Effector CD8-positive, alpha-beta T cell (primary cell): ENCODE measurements around the gene EEFSEC.

Source experiments
- DNase-seq: peaks from one replicate; lab custom pipeline; 2025; lab: John Stamatoyannopoulos, UW

EEFSEC gene

GRCh38 chr3:128242818-128243601, 89.7 kb downstream of the EEFSEC start:
- DNase-seq = no peak

GRCh38 chr3:128243602-128244504, 90.6 kb downstream of the EEFSEC start:
- DNase-seq = no peak

GRCh38 chr3:128245460-128245859, 92.2 kb downstream of the EEFSEC start:
- no peak for DNase-seq

DNA sequence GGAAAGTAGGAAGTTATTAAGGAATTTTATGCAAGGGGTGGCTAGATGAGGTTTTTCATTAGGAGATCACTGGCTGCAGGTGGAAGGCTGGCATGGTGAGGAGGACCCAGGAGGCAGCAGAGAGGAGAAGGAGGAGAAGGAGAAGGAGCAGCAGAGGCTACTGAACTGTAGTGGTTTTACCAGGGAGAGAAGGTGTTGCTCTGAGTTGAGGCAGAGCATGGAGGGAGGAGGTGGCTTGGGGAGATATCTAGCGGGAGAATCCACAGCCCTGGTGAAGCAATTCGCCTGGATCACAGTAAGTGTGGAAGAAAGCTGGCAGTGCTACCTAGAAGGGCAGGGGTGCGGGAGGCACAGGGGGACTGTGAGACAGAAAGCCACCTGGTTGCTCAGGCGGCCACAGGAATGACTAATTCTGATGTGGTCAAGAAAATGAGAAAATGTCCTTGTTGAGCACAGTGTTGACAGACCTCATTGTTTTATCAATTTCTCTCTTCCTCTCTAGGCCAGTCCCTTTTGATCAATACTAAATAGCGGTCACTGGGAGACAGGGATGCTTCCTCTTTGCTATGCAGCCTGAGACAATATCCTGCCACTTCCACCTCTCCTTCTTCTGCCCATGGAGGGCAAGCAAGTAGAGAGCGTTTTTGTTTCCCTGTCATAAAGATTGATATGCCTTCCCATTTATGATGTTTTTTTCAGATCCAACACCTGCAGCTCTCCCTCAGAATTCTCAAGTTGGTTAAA, 94.6 kb downstream of the EEFSEC start:
- DNase-seq = no peak

GRCh38 chr3:128252083-128252482, 98.8 kb downstream of the EEFSEC start:
- no peak for DNase-seq

DNA sequence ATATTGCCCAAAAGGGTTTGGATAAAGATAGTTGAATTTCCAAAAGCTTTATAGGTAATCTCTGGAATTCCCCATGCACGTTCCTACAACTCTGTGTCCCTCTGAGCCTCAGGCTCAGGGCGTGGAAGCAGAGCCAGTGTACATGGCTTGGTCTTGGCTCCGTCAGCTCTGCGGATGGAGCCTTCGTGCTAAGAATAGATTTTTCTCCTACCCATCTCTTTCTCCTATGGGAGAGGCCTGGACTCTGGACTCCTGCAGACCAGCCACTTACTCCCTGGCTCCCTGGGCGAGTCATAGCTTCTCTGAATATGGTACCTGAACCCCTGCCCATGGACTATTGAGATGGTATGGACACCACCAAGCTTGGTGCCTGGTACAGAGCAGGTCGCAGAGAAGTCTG, 99.9 kb downstream of the EEFSEC start:
- no peak for DNase-seq

DNA sequence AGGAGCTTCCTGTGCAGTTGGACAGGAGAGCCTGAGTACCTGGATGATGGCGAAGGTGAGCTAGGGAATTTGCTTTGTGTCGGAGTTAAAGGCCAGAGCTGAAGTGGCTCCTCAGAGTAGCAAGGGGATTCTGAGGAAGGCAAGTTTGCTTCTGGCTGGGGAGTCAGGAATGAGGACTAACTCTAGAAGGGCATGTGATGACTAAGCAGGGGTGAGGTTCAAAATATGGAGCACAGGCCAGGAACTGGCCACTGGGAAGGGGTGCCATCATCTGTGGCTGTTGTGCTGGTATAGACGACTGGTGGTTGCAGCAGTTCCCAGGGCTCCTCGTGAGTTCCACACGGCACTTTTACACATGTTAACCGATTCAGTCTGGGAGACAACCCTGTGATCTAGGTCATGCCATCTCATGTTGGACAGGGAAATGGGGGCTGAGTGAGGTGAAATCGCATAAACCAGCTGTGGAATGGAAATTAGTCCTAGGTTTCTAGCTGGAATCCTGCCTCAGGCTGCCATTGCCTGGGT, 100.8 kb downstream of the EEFSEC start:
- DNase-seq = no peak

DNA sequence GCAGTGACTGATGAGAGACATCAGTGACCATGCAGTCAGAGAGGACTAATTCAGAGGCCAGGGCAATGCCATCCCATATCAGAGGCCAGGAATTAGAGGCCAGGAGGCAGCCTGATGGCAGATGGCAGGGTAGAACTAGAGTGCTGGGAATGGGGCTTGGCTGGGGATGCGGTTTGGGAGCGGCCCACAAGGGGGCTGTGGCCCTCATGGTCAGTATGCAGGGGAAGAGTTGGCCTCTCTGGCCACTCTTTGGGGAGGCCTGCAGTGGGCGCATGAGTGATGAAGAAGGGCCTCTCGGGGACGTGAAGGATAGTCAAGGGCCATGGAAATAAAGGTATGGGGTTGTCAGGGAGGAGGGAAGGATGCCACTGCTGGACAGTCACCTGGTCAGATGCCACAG, 101.7 kb downstream of the EEFSEC start:
- DNase-seq = no peak

GRCh38 chr3:128256131-128256530, 102.8 kb downstream of the EEFSEC start:
- no peak for DNase-seq

- DNase-seq = no peak
Observed at GRCh38 chr3:128257632-128258031, 104.4 kb downstream of the EEFSEC start.

GRCh38 chr3:128260275-128260674, 107.0 kb downstream of the EEFSEC start:
- DNase-seq = no peak

DNA sequence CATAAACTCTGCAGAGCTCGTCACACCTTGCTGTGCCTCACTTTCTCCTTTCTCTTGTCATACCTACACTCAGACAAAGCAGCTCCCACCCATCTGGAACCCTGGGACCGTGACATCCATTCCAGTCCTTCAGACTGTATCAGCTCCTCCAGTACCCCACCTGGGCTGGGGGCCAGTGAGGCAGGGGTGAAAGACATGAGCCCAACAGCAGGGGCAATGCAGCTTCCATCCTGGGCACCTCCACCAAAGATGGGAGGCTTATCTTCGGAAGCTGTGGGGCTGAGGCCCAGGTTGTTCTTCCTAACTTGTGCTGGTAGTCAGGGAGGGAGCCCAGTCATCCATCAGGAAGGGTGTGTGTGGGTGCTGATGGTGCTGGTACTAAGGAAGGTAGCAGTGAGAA, 109.2 kb downstream of the EEFSEC start:
- no peak for DNase-seq

DNA sequence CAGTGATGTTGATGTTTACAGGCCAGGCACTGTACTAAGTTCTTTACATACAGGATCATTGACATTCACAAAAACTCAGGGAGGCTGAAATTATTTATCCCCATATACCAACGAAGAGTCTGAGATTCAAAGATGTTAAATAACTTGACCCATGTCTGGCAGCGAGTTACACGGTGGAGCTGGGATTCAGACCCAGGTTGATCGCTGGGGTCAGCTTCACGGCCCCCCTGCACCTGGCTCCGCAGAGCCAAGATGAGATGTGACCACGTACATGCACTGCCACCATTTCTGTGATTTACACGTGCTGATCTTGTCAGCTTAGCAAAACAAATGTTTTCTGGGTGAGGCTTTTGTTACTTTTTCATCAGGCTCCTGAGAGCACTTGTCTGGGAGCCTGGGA, 109.8 kb downstream of the EEFSEC start:
- no peak for DNase-seq

DNA sequence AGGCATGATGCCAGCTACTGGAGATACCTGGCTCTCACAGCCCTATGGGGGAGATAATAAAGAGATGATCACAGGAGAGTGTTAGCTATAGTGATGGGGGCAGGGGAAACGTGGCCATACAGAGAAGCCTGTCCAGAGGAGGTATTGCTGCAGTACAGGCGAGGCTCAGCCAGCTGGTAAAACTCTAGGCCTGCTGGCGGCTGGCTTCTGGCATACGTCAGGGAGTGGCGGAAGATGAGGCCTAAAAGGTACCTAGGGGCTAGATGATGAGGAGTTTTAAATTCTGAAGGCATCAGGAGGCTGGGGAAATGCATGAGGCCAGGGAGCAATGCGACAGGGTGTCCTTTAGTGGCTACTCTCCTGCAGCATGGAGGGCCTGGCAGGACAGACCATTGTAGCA, 110.7 kb downstream of the EEFSEC start:
- no peak for DNase-seq

DNA sequence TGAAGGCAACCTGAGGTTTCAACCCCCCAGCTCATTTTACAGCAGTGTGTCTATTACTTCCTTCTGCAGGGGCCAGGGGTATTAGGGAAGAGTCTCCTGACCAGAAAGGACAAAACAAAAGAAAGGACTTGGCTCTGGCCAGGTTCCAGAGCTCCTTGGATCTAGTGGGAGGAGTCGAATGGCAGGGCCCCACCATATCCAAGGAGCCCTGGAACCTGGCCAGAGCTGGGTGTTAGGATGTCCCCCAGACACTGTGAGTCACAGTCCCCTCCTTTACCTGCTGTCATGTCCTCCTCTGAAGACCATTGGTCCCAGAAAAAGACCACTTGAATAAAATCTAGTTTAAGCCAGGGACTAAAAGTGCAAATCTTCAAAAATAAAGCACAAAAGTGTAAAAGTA, 113.2 kb downstream of the EEFSEC start:
- DNase-seq = no peak

- DNase-seq = no peak
Observed at GRCh38 chr3:128267541-128267940, 114.3 kb downstream of the EEFSEC start.

GRCh38 chr3:128269006-128269775, 115.9 kb downstream of the EEFSEC start:
- no peak for DNase-seq

GRCh38 chr3:128269796-128270195, 116.5 kb downstream of the EEFSEC start:
- no peak for DNase-seq

GRCh38 chr3:128270559-128271492, 117.5 kb downstream of the EEFSEC start:
- no peak for DNase-seq
